Putamen (tissue), 1 donor: ENCODE results near the gene UQCRHL.

Experiments
- DNase-seq: peaks from one replicate; pipeline ENCODE4 v3.0.0-alpha.2; 2016; ENCODE audit warnings: low spot score

UQCRHL gene

GRCh38 chr1:15797614-15798390, 9.6 kb downstream of the UQCRHL start:
- DNase-seq = no peak

DNA sequence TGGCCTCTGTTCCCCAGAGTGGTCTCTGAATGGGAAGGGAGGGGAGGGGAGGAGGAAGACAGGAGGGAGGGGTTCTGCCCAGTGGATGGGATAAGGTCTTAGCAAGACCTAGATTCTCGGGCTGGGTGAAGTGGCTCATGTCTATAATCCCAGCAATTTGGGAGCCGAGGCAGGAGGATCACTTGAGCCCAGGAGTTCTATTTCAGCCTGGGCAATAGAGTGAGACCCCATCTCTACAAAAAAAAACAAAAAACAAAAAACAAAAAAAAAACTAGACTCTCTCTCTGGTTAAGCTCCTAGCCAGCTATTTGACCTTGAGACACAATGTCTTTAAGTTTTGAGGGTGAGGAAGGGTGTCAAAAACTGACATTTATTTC, 11.4 kb downstream of the UQCRHL start:
- no peak for DNase-seq

GRCh38 chr1:15788624-15789301, 18.7 kb downstream of the UQCRHL start:
- no peak for DNase-seq

GRCh38 chr1:15786581-15786980, 20.9 kb downstream of the UQCRHL start:
- DNase-seq = no peak

DNA sequence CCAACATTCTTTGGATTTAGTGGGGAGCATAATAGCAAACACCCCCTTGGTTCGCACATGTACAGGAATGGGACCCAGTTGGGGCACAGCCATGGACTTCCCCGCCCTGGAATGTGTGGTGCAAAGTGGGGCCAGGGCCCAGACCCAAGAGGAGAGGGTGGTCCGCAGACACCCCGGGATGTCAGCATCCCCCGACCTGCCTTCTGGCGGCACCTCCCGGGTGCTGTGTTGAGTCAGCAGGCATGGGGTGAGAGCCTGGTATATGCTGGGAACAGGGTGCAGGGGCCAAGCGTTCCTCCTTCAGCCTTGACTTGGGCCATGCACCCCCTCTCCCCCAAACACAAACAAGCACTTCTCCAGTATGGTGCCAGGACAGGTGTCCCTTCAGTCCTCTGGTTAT, 21.8 kb downstream of the UQCRHL start:
- no peak for DNase-seq

DNA sequence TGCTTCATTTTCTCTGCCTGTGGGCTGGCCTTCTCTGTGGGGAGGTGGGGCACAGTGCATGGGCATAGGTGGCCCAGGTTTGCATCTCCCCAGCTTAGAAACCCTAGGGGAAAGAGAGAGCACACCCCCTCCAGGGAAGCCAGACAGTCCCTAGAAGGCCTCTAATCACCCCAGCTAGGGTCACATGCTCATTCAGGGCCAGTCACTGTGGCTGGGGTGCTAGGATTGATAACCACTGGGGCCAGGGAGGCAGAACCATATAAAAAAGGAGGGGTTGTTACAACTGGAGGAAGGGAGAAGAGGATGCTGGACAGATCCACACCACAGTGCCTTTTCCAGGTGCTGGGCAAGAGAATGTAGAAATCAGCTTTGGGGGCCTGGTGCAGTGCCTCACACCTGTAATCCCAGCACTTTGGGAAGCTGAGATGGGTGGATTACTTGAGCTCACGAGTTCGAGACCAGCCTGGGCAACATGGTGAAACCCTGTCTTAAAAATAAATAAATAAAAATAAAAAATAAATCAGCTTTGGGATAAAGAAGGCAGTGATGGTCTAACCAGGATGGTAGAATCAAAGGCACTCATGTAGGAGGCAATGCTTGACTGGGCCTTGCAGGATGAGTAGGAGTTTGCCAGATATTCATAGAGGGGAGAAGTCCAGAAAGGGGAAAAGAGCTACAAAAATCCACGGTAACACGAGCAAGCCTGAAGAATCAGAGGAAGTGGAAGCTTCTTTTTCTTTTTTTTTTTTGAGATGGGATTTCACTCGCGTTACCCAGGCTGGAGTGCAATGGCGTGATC, 29.3 kb downstream of the UQCRHL start:
- no peak for DNase-seq

GRCh38 chr1:15775706-15776105, 31.7 kb downstream of the UQCRHL start:
- no peak for DNase-seq

- no peak for DNase-seq
These were observed 35.5 kb downstream of the UQCRHL start for GRCh38 chr1:15771836-15772515.

- no peak for DNase-seq
These were observed 37.0 kb downstream of the UQCRHL start for GRCh38 chr1:15770313-15770962.

- no peak for DNase-seq
These were observed 39.1 kb downstream of the UQCRHL start for GRCh38 chr1:15768388-15768787.

DNA sequence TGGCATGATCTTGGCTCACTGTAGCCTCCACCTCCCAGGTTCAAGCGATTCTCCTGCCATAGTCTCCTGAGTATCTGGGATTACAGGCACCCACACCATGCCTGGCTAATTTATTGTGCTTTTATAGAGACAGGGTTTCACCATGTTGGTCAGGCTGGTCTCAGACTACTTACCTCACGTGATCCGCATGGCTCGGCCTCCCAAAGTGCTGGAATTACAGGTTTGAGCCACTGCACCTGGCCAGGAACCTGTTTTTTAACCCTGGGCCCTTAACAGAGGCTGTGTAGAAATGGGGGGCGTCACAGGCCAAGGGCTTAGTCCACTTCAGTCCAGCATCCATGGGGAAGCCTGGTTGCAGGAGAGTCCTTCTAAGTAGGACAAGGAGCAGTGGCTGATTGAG, 39.5 kb downstream of the UQCRHL start:
- no peak for DNase-seq

DNA sequence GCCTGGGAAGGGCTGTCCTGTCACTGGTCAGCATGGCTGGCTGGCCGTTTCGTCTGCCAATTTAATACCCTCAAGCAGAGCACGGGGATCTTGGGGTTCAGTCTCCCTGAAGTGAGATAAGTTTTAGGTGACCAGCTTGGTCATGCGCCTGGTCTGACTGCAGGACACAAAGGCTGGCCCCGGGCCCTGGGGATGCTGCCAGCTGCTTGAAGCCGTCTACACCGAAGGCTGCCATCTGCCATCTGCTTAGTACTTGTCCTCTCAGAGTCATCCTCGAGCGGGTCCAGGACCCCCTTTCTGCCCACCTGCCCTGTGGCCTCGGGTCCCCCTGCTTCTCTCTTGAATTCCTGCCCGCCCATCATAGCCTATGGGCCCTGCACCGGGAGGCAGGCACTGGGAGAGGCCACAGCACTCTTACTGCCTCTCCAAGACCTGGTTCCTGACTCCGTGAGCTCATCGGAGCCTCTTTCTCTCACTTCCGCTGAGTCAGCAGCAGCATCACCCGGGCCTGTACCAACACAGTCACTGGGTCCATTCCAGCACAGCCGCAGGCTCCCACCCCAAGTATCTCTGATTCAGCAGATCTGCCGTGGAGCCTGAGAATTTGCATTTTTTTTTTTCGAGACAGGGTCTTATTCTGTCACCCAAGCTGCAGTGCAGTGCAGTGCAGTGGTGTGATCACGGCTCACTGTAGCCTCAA, 41.8 kb downstream of the UQCRHL start:
- no peak for DNase-seq

- no peak for DNase-seq
These were observed 42.6 kb downstream of the UQCRHL start for GRCh38 chr1:15764890-15765289.

DNA sequence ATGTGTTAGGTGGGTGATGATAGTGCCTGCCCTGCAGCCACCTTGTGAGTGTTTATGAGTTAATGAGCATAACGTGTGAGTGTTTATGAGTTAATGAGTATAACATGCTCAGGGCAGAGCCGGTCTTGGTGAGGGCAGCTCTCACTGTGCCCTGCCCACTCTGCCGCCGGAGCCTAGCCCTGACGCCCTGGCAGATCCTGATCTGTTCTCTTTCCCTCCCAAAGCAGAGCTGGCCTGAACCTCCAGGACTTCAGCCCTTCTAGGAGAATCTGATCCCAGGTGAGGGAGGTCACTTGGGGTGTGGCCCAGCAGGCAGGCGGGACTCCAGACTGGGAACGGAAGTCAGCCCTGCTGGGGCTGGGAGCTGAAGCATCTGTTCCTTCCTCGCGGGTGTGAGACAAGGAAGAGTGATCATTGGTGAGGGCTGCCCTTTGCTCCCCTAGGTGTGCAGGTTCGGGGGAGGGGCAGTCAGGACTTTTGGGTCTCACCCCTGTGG, 43.1 kb downstream of the UQCRHL start:
- DNase-seq = no peak

GRCh38 chr1:15762546-15762945, 44.9 kb downstream of the UQCRHL start:
- no peak for DNase-seq

GRCh38 chr1:15761366-15762128, 45.9 kb downstream of the UQCRHL start:
- no peak for DNase-seq

GRCh38 chr1:15760520-15761211, 46.8 kb downstream of the UQCRHL start:
- no peak for DNase-seq

GRCh38 chr1:15758953-15759661, 48.3 kb downstream of the UQCRHL start:
- DNase-seq = no peak

DNA sequence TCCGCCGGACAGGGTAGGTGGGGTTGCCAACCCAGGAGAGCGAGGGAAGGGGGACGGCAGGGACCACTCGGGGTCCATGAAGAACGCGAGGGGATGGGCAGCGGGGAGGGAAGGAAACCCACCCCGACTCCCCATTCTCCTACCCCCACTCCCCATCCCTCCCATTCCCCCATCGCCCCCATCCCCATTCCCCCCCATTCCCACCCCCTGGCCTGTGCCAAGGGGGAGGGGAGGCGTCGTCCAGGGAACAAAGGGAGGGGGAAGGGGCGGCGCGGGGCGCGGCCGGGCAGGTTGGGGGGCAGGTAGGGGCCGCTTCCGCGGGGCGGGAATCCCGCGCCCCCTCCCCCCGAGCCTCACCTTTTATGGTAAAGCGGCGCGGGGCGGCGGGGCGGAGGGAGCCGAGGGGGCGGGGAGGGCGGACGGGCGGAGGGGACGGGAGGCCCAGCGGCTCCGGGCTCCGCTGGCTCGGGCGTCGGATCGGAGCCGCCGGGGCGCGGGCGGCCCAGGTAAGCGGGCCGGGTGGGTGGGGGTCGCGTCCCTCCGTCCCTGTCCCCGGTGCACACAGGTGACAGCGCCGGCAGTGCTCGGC, 49.0 kb downstream of the UQCRHL start, which contains the start of gene FBLIM1:
Gene FBLIM1 (plus strand): TSS at position 453 of the 589 bp plus-strand sequence. CDS start 6,189 bp downstream, outside the sequence.
- DNase-seq = no peak
